Uterus (tissue), 2 donors: ENCODE measurements around the gene LRP10.
"Not testable (repeated sequence)": the region's sequence is repeated elsewhere in the genome, so short reads cannot be mapped to it uniquely, and the experiment has no call there.

Experiments
- POLR2A ChIP-seq, 2 donors: fragments of 450-650 bp; IDR thresholded peaks; one replicate each; pipeline ENCODE4 v1.6.1; 2016; ENCODE audit warnings: antibody characterized with exemption in 2 of 2, mild to moderate bottlenecking in 1 of 2, moderate library complexity in 1 of 2
- TF ChIP-seq, protein P1 (sequence below), 4 experiments: fragments of 200-600 bp in 2 of 4; fragments of 450-650 bp in 2 of 4; sonication (generic) in 2 of 4; IDR thresholded peaks; one replicate each; pipeline ENCODE4 v1.5.1; 2016 to 2019; ENCODE audit warnings: antibody characterized with exemption in 4 of 4, mild to moderate bottlenecking in 2 of 4, moderate library complexity in 1 of 4

DNA sequence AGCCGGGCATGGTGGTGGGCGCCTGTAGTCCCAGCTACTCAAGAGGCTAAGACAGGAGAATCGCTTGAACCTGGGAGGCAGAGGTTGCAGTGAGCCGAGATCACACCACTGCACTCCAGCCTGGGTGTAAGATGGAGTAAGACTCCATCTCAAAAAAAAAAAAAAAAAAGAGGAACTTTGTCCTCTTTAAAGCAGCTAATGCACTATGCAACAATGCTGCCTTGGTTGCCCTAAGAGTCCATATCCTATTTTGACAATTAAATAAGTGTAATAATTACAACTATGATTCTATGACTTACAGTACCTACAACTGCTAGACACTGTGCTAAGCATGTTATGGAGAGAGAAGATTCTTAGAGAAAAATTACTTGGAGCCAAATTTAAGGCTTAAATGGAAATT is 43.3 kb downstream of the LRP10 start:
- TF ChIP-seq, protein P1, sequence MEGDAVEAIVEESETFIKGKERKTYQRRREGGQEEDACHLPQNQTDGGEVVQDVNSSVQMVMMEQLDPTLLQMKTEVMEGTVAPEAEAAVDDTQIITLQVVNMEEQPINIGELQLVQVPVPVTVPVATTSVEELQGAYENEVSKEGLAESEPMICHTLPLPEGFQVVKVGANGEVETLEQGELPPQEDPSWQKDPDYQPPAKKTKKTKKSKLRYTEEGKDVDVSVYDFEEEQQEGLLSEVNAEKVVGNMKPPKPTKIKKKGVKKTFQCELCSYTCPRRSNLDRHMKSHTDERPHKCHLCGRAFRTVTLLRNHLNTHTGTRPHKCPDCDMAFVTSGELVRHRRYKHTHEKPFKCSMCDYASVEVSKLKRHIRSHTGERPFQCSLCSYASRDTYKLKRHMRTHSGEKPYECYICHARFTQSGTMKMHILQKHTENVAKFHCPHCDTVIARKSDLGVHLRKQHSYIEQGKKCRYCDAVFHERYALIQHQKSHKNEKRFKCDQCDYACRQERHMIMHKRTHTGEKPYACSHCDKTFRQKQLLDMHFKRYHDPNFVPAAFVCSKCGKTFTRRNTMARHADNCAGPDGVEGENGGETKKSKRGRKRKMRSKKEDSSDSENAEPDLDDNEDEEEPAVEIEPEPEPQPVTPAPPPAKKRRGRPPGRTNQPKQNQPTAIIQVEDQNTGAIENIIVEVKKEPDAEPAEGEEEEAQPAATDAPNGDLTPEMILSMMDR (IDR thresholded peaks at IDR 0.05): not testable (repeated sequence)
- TF ChIP-seq POLR2A (IDR thresholded peaks at IDR 0.05): not testable (repeated sequence)
